HepG2 (cell line): ENCODE measurements around the gene BTK. TPM values are rescaled to one million over a fixed set of nuclear protein-coding genes. Genes with fewer than 3 reads are reported as not detected.

Experiments used
- ASH2L ChIP-seq: fragments of 300-600, 200-600 bp; sonication (generic); IDR thresholded peaks from 2 replicates; pipeline ENCODE4 v1.7.0; 2017; ENCODE audit warnings: low read depth, mild to moderate bottlenecking, moderate library complexity, mixed read lengths, low read length; ENCODE audit not compliant: insufficient read length
- BCL6 ChIP-seq: IDR thresholded peaks from 2 replicates; pipeline ENCODE4 v1.6.1; 2016; ENCODE audit warnings: missing genetic modification reagents, missing compliant biosample characterization
- BRD4 ChIP-seq: sonication (generic); formaldehyde crosslinking; IDR thresholded peaks from 2 replicates; pipeline ENCODE4 v1.4.0; 2020; ENCODE audit warnings: missing genetic modification reagents
- DR1 ChIP-seq: sonication (generic); formaldehyde crosslinking; IDR thresholded peaks from 2 replicates; pipeline ENCODE4 v1.8.0; 2021; ENCODE audit warnings: mild to moderate bottlenecking, missing genetic modification reagents, inconsistent platforms
- KLF16 ChIP-seq, 2 experiments: sonication (generic) in 1 of 2; formaldehyde crosslinking in 1 of 2; IDR thresholded peaks; 2 replicates each; pipeline versions ENCODE4 v1.6.1 to v1.8.0; 2016 to 2023; ENCODE audit warnings: missing genetic modification reagents in 2 of 2, missing compliant biosample characterization in 1 of 2
- NR3C1 ChIP-seq: sonication (generic); formaldehyde crosslinking; IDR thresholded peaks from 2 replicates; pipeline ENCODE4 v1.4.0; 2020; ENCODE audit warnings: missing genetic modification reagents
- PATZ1 ChIP-seq: sonication (generic); formaldehyde crosslinking; IDR thresholded peaks from 2 replicates; pipeline ENCODE4 v1.4.0; 2020; ENCODE audit warnings: missing genetic modification reagents
- PHF20 ChIP-seq: sonication (generic); formaldehyde crosslinking; IDR thresholded peaks from 2 replicates; pipeline ENCODE4 v1.5.0; 2020; ENCODE audit warnings: mild to moderate bottlenecking, missing genetic modification reagents
- PHF5A ChIP-seq: IDR thresholded peaks from one replicate; pipeline ENCODE4 v1.6.1; 2018; ENCODE audit warnings: low read depth, missing genetic modification reagents; ENCODE audit not compliant: unreplicated experiment
- PLRG1 ChIP-seq: fragments of 450-650 bp; conservative IDR thresholded peaks from 2 replicates; pipeline ENCODE4 v1.6.1; 2016
- RBFOX2 ChIP-seq: fragments of 200-400 bp; formaldehyde crosslinking; IDR thresholded peaks from 2 replicates; pipeline ENCODE4 v1.6.1; 2017; ENCODE audit warnings: low read depth, mild to moderate bottlenecking, low read length
- ZBTB34 ChIP-seq: sonication (generic); formaldehyde crosslinking; IDR thresholded peaks from 2 replicates; pipeline ENCODE4 v1.8.0; 2022; ENCODE audit warnings: mild to moderate bottlenecking, missing genetic modification reagents
- ZFP91 ChIP-seq: sonication (generic); formaldehyde crosslinking; IDR thresholded peaks from 2 replicates; pipeline ENCODE4 v1.9.0; 2022; ENCODE audit warnings: missing genetic modification reagents, mild to moderate bottlenecking, borderline replicate concordance
- ZFX ChIP-seq: sonication (generic); formaldehyde crosslinking; IDR thresholded peaks from 2 replicates; pipeline ENCODE4 v1.4.0; 2020; ENCODE audit warnings: mild to moderate bottlenecking, low read depth, missing genetic modification reagents, moderate library complexity
- ZNF343 ChIP-seq: sonication (generic); formaldehyde crosslinking; IDR thresholded peaks from 2 replicates; pipeline ENCODE4 v1.4.0; 2020; ENCODE audit warnings: mild to moderate bottlenecking, missing genetic modification reagents
- ZNF501 ChIP-seq: sonication (generic); formaldehyde crosslinking; IDR thresholded peaks from 2 replicates; pipeline ENCODE4 v1.5.1; 2020; ENCODE audit warnings: mild to moderate bottlenecking, moderate library complexity, missing genetic modification reagents
- ZNF569 ChIP-seq: sonication (generic); formaldehyde crosslinking; IDR thresholded peaks from 2 replicates; pipeline ENCODE4 v1.5.0; 2020; ENCODE audit warnings: mild to moderate bottlenecking, missing genetic modification reagents, moderate library complexity, borderline replicate concordance
- ZSCAN20 ChIP-seq: sonication (generic); formaldehyde crosslinking; IDR thresholded peaks from 2 replicates; pipeline ENCODE4 v1.4.0; 2020; ENCODE audit warnings: missing genetic modification reagents, mild to moderate bottlenecking, borderline replicate concordance
- polyA plus RNA-seq, 8 experiments: library from polyadenylated mRNA; depleted of rRNA in 3 of 8; stranded (reverse) in 7 of 8; unstranded in 1 of 8; fragments of >200 nt; fragmentation: Illumina TruSeq in 4 of 8; extraction: Trizol in 4 of 8; gene quantifications; 2 replicates each; pipeline versions ENCODE4 v1.2.1 to v1.2.3, GENCODE V29; 2011 to 2016; ENCODE audit warnings: low read depth in 4 of 8, missing spikeins in 1 of 8, mixed read lengths in 1 of 8; ENCODE audit not compliant: insufficient read depth in 1 of 8
- total RNA-seq, 5 experiments: library from RNA; depleted of rRNA; stranded (reverse); fragments of >200 nt; fragmentation: Illumina TruSeq; extraction: Trizol; gene quantifications; 2 replicates each; pipeline ENCODE4 v1.2.3, GENCODE V29; 2016; ENCODE audit warnings: low read depth in 1 of 5
- TF ChIP-seq, protein P1 (sequence below), 2 experiments: sonication (generic) in 1 of 2; formaldehyde crosslinking in 1 of 2; IDR thresholded peaks; 2 replicates each; pipeline versions ENCODE4 v1.4.0 to v1.6.1; 2018 to 2020; ENCODE audit warnings: missing genetic modification reagents in 2 of 2, borderline replicate concordance in 1 of 2, low read depth in 1 of 2, mild to moderate bottlenecking in 1 of 2, missing biosample characterization in 1 of 2
- TF ChIP-seq, protein P2 (sequence below): sonication (generic); formaldehyde crosslinking; IDR thresholded peaks from 2 replicates; pipeline ENCODE4 v1.8.0; 2023; ENCODE audit warnings: mild to moderate bottlenecking, missing genetic modification reagents

BTK gene
- total and polyA plus RNA-seq, 2 of the 13 experiments (the other 11 are each of a cell fraction or from before 2014, with no cell fraction given) = not detected

- TF ChIP-seq, protein P1, sequence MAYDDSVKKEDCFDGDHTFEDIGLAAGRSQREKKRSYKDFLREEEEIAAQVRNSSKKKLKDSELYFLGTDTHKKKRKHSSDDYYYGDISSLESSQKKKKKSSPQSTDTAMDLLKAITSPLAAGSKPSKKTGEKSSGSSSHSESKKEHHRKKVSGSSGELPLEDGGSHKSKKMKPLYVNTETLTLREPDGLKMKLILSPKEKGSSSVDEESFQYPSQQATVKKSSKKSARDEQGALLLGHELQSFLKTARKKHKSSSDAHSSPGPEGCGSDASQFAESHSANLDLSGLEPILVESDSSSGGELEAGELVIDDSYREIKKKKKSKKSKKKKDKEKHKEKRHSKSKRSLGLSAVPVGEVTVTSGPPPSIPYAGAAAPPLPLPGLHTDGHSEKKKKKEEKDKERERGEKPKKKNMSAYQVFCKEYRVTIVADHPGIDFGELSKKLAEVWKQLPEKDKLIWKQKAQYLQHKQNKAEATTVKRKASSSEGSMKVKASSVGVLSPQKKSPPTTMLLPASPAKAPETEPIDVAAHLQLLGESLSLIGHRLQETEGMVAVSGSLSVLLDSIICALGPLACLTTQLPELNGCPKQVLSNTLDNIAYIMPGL (CRISPR knock-in tag; IDR thresholded peaks at IDR 0.05; ENCODE audit: borderline replicate concordance in 1 of 2, low read depth in 1 of 2) = peak in 1 of 2 experiments; percentile 84; a peak in 3 of 4 replicates
- TF ChIP-seq ZNF501 = no peak
- TF ChIP-seq ASH2L = peak; percentile 85
- peak in 1 of 2 experiments; percentile 67; a peak in 1 of 4 replicates for TF ChIP-seq KLF16 (CRISPR knock-in tag; IDR thresholded peaks at IDR 0.05)
- no peak for TF ChIP-seq ZBTB34 (CRISPR knock-in tag)
- no peak; the same call in none of the 2 replicates for TF ChIP-seq RBFOX2
- TF ChIP-seq NR3C1 (CRISPR knock-in tag) = no peak
- TF ChIP-seq PATZ1 (CRISPR knock-in tag) = peak; percentile 64
- peak; percentile 55; the same call in 1 of the 2 replicates for TF ChIP-seq ZFP91
- no peak; the same call in 1 of the 2 replicates for TF ChIP-seq ZNF343 (CRISPR knock-in tag)
- TF ChIP-seq ZNF569 (CRISPR knock-in tag) = no peak
- TF ChIP-seq PHF5A = peak; percentile 34
- peak; percentile 75 for TF ChIP-seq DR1 (CRISPR knock-in tag)
- no peak for TF ChIP-seq BRD4
- TF ChIP-seq ZFX (CRISPR knock-in tag) = 0 out of 2 replicates have a peak, but pooled peaks have one; percentile 32
- TF ChIP-seq, protein P2, sequence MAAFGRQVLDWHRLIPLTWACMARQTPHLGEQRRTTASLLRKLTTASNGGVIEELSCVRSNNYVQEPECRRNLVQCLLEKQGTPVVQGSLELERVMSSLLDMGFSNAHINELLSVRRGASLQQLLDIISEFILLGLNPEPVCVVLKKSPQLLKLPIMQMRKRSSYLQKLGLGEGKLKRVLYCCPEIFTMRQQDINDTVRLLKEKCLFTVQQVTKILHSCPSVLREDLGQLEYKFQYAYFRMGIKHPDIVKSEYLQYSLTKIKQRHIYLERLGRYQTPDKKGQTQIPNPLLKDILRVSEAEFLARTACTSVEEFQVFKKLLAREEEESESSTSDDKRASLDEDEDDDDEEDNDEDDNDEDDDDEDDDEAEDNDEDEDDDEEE (CRISPR knock-in tag) = no peak
- TF ChIP-seq BCL6 = 0 out of 2 replicates have a peak, but pooled peaks have one; percentile 19
- peak; percentile 82 for TF ChIP-seq PHF20 (CRISPR knock-in tag)
- TF ChIP-seq PLRG1 = no peak
- no peak for TF ChIP-seq ZSCAN20 (CRISPR knock-in tag)
These were observed 4.9 kb upstream of the BTK start, which contains the start of gene RPL36A (continued) for GRCh38 chrX:101390664-101391525.
